ENCODE measurements around the gene SERTAD2.
A peak's percentile ranks its signal among the peaks of the same experiment; 100 is the strongest.

- TF ChIP-seq MAX (IDR thresholded peaks at IDR 0.05; ENCODE audit: low read depth, low read length) (peak; percentile 73), CTCF (IDR thresholded peaks at IDR 0.05; ENCODE audit: low read depth, low read length) (no peak), MYC (IDR thresholded peaks at IDR 0.05; ENCODE audit: low read depth, low read length) (peak; percentile 85)
These were observed 9.0 kb downstream of the SERTAD2 start for GRCh38 chr2:64644458-64645382.
